K562 (cell line): ENCODE results near the gene SUCLG1. TPM values are rescaled to one million over a fixed set of nuclear protein-coding genes. Genes with fewer than 3 reads are reported as not detected.
"Not testable (repeated sequence)": the region's sequence is repeated elsewhere in the genome, so short reads cannot be mapped to it uniquely, and the experiment has no call there.

ENCODE experiments used
- ATAC-seq: fragments of 200-7000 bp; cut with Tn5 transposase; 3 replicates; pipeline ENCODE4 v1.9.1; 2020; ENCODE audit warnings: moderate library complexity
- BruUV-seq: library from RNA; stranded (reverse); fragments of 400-500 nt; replicated peaks from 2 replicates; lab custom pipeline; 2021; lab: Mats Ljungman, UMichigan
- CTCF ChIA-PET: fragments of 300-600 bp; formaldehyde crosslinking; extraction: SDS; loops from one replicate; lab custom pipeline; 2021; ENCODE audit warnings: low intra/inter-chr PET ratio; lab: Yijun Ruan, JAX
- POLR2A ChIA-PET: fragments of 300-600, 350-650 bp; sonication (Branson Sonifier 250); formaldehyde crosslinking; extraction: SDS; loops from one replicate; lab custom pipeline; 2021; ENCODE audit warnings: antibody characterized with exemption, inconsistent platforms; lab: Yijun Ruan, JAX
- DNase-seq, 4 experiments: peaks; one replicate each; pipeline versions ENCODE4 v3.0.0 to v3.0.0-alpha.2; 2011 to 2018; ENCODE audit warnings: low spot score in 3 of 4, mixed read lengths in 3 of 4; ENCODE audit errors: extremely low read depth in 1 of 4
- FAIRE-seq: peaks from 2 replicates; lab custom pipeline; 2011; peaks lifted over from hg19 to GRCh38; lab: Jason Lieb, UNC
- H2AFZ ChIP-seq: 2 replicates; pipeline ENCODE4 v1.6.0; 2011; ENCODE audit warnings: low read depth, low read length, control low read depth, inconsistent platforms
- H3K27ac ChIP-seq: fragments of 200-600 bp; 3 replicates; pipeline ENCODE4 v1.8.0; 2011; ENCODE audit warnings: low read depth, mild to moderate bottlenecking, control low read depth, inconsistent platforms, low read length, moderate library complexity, mixed read lengths; ENCODE audit errors: extremely low read depth
- H3K27me3 ChIP-seq, 2 experiments: fragments of 300-600 bp in 1 of 2; 2 replicates in 1 of 2; 3 replicates in 1 of 2; pipeline versions ENCODE4 v1.6.0 to v1.8.0; 2011; ENCODE audit warnings: inconsistent platforms in 2 of 2, low read length in 2 of 2, mild to moderate bottlenecking in 1 of 2, mixed read lengths in 1 of 2, moderate library complexity in 1 of 2; ENCODE audit not compliant: control insufficient read depth in 2 of 2, insufficient read depth in 2 of 2
- H3K36me3 ChIP-seq: fragments of 300-600 bp; 3 replicates; pipeline ENCODE4 v1.8.0; 2011; ENCODE audit warnings: mild to moderate bottlenecking, low read length, inconsistent platforms; ENCODE audit not compliant: control insufficient read depth, insufficient read depth
- H3K4me1 ChIP-seq, 2 experiments: fragments of 200-600 bp in 1 of 2; replicated peaks in 1 of 2; 2 replicates in 1 of 2; 3 replicates in 1 of 2; pipeline versions ENCODE4 v1.5.1 to v1.8.0; 2011; ENCODE audit warnings: inconsistent platforms in 2 of 2, low read length in 2 of 2, mild to moderate bottlenecking in 1 of 2, mixed read lengths in 1 of 2, moderate library complexity in 1 of 2; ENCODE audit not compliant: control insufficient read depth in 2 of 2, insufficient read depth in 2 of 2
- H3K4me2 ChIP-seq: 2 replicates; pipeline ENCODE4 v1.6.1; 2011; ENCODE audit warnings: low read length, control low read depth, inconsistent platforms, mixed read lengths; ENCODE audit not compliant: insufficient read depth
- H3K4me3 ChIP-seq: fragments of 200-600 bp; sonication (generic), shearing (Covaris generic); 2 replicates; pipeline ENCODE4 v1.5.1; 2016; ENCODE audit warnings: control low read depth, inconsistent platforms
- H3K79me2 ChIP-seq: fragments of 200-600 bp; 3 replicates; pipeline ENCODE4 v1.8.0; 2011; ENCODE audit warnings: low read length, inconsistent platforms; ENCODE audit not compliant: control insufficient read depth, insufficient read depth
- H3K9ac ChIP-seq, 2 experiments: 2 replicates each; pipeline versions ENCODE4 v1.6.0 to v1.6.1; 2011; ENCODE audit warnings: low read depth in 2 of 2, low read length in 2 of 2, control low read depth in 1 of 2, inconsistent platforms in 1 of 2, mild to moderate bottlenecking in 1 of 2, mixed read lengths in 1 of 2; ENCODE audit not compliant: insufficient read depth in 1 of 2
- H3K9me1 ChIP-seq: one replicate; pipeline ENCODE4 v1.6.0; 2011; ENCODE audit warnings: inconsistent platforms, mild to moderate bottlenecking, low read length, moderate library complexity; ENCODE audit not compliant: control insufficient read depth, insufficient read depth
- H3K9me3 ChIP-seq: replicated peaks from 2 replicates; pipeline ENCODE4 v1.5.1; 2011; ENCODE audit warnings: low read depth, low read length, inconsistent platforms; ENCODE audit not compliant: control insufficient read depth, insufficient read depth
- H4K20me1 ChIP-seq: replicated peaks from 2 replicates; pipeline ENCODE4 v1.6.1; 2011; ENCODE audit warnings: low read length, inconsistent platforms, mixed read lengths; ENCODE audit not compliant: control insufficient read depth, insufficient read depth
- ETS1 ChIP-seq: conservative IDR thresholded peaks from 2 replicates; pipeline ENCODE4 v1.6.1; 2011; ENCODE audit warnings: low read depth, mild to moderate bottlenecking, low read length; ENCODE audit not compliant: control insufficient read depth
- GTF2B ChIP-seq: IDR thresholded peaks from 2 replicates; pipeline ENCODE4 v1.6.1; 2011; ENCODE audit not compliant: insufficient read length; ENCODE audit errors: extremely low read depth
- RBFOX2 ChIP-seq: fragments of 200-400 bp; formaldehyde crosslinking; IDR thresholded peaks from 2 replicates; pipeline ENCODE4 v1.6.1; 2017; ENCODE audit warnings: low read depth, mild to moderate bottlenecking, low read length, moderate library complexity
- SAP30 ChIP-seq: fragments of 200-600 bp; sonication (generic); IDR thresholded peaks from 2 replicates; pipeline ENCODE4 v1.6.1; 2012; ENCODE audit warnings: borderline replicate concordance, low read depth, mild to moderate bottlenecking, moderate library complexity, low read length, control low read depth, inconsistent platforms; ENCODE audit not compliant: insufficient read depth, poor library complexity, severe bottlenecking
- ZNF24 ChIP-seq: fragments of 450-650 bp; IDR thresholded peaks from 2 replicates; pipeline ENCODE4 v1.6.1; 2016
- WGBS: fragments of 100-300 bp; shearing (Covaris generic); methylation state at CpG from one replicate; pipeline ENCODE4 v1.1.6; 2016; ENCODE audit warnings: low coverage, mixed read lengths; ENCODE audit not compliant: insufficient coverage; ENCODE audit errors: missing lambda C conversion rate; 5-methylcytosine and 5-hydroxymethylcytosine counted together
- in situ Hi-C: fragments of 300-500 bp; cut with MboI; formaldehyde crosslinking; loops from 4 replicates; pipeline ENCODE4 v1.15.0; 2018; ENCODE audit warnings: inconsistent platforms, mixed read lengths
- intact Hi-C: fragments of 100-400 bp; cut with micrococcal nuclease; formaldehyde crosslinking; loops from 2 replicates; pipeline ENCODE4 v1.14.2; 2022
- polyA plus RNA-seq, 8 experiments: library from polyadenylated mRNA; depleted of rRNA in 4 of 8; stranded (reverse) in 5 of 8; unstranded in 3 of 8; fragments of >200 nt; fragmentation: Nextera tagmentation in 2 of 8; fragmentation: Illumina TruSeq in 1 of 8; extraction: Ambion mirVana in 2 of 8; extraction: Trizol in 1 of 8; gene quantifications; 2 replicates each; pipeline versions ENCODE4 v1.2.1 to v1.2.3, GENCODE V29; 2011 to 2014; ENCODE audit warnings: inconsistent platforms in 1 of 8, missing spikeins in 1 of 8
- total RNA-seq, 7 experiments: library from RNA; depleted of rRNA in 6 of 7; stranded (reverse); fragments of >200 nt in 6 of 7; fragmentation: Illumina TruSeq in 2 of 7; extraction: Trizol in 2 of 7; gene quantifications; 2 replicates each; pipeline versions ENCODE4 v1.2.1 to v1.2.3, GENCODE V29; 2011 to 2021; ENCODE audit warnings: low replicate concordance in 1 of 7

Gene SUCLG1
- total and polyA plus RNA-seq, 9 of the 15 experiments (the other 6 are each of a cell fraction or from before 2014, with no cell fraction given), result 90.5 to 325 (median 115) TPM

DNA sequence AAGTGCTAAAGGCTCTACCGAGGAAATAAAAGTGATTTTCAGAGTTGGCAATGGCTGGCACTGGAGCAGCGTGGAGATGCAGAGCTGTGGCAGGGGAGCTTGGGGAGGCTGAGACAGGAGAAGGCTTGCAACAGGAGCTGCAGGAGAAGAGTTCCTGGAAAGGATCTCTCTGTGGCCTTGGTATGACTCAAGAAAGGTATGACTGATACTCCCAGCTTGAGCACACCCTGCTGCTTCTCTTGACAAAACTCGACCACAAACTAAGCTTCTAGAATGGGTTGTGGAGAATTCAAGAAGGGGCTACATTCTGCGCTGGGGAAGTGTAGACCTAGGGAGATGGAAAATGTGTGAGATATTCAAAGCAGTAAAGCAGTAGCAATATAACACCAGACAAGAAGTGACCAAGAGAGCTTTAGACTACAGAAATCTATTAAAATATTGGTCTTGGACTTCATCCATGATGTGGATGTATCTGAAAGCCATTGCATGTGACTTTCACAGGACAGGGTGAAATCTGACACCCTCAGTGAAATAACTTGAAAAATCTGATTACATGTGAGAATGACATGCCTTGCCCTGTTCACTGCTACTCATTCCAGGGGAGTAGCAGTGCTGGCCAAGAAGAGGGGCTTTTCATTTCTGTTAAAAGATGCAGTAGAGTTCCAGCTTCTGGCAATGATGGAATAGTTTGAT is 41.5 kb downstream of the SUCLG1 start (continued):
- TF ChIP-seq ETS1, result no peak
- TF ChIP-seq, all 486 proteins: peak for 0

DNA sequence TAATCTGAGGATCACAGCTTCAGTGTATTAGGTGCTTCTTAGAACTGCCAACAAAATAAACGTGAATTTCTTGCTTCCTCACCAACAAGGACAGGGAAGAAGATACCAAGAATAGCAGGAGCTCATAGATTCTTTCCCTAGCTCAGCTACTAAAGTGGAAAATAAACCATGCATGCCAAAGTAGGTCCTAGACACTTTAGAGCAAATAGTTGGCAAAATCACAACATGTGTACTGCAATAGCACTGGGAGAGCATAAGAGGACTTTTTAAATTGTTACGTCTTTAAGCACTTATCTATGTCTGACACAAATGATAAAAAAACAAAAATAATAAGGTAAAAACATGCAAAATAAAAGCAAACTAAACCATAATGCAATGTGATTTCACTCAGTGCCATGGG is 49.5 kb downstream of the SUCLG1 start:
- FAIRE-seq (no peak), DNase-seq (no peak), ATAC-seq (no peak)
- no peaks in the 10 kb centered on the region; a peak in 1 of 5 replicates for H3K27me3 ChIP-seq
- H3K4me2 ChIP-seq, result no peak overlapping the region
- no peaks in the 10 kb centered on the region for H3K36me3 ChIP-seq
- BruUV-seq, result no TSS peak
- H3K4me1 ChIP-seq, result no peaks in the 10 kb centered on the region
- no peaks in the 10 kb centered on the region for H3K9me1 ChIP-seq
- H3K9ac ChIP-seq, result no peak overlapping the region
- H4K20me1 ChIP-seq, result no peaks in the 10 kb centered on the region
- H3K9me3 ChIP-seq, result no peaks in the 10 kb centered on the region
- in situ Hi-C loops (no loop called here), intact Hi-C loops (no loop called here)
- ChIA-PET CTCF (no interaction called here), POLR2A (no interaction called here)
- H3K79me2 ChIP-seq, result no peaks in the 10 kb centered on the region
- H3K4me3 ChIP-seq, result no peak overlapping the region
- 3% methylated on average over 2 of the region's 2 CpGs for WGBS
- H2AFZ ChIP-seq, result no peak overlapping the region
- H3K27ac ChIP-seq, result no peak overlapping the region
- no peak for TF ChIP-seq SAP30
- no peak for TF ChIP-seq ZNF24
- TF ChIP-seq GTF2B, result no peak
- TF ChIP-seq RBFOX2, result no peak

DNA sequence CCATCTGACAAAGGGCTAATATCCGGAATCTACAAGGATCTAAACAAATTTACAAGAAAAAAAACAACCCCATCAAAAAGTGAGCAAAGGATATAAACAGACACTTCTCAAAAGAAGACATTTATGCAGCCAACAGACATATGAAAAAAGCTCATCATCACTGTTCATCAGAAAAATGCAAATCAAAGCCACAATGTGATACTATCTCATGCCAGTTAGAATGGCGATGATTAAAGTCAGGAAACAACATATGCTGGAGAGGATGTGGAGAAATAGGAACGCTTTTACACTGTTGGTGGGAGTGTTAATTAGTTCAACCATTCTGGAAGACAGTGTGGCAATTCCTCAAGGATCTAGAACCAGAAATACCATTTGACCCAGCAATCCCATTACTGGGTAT is 57.0 kb downstream of the SUCLG1 start:
- H4K20me1 ChIP-seq, H3K4me2 ChIP-seq, DNase-seq, H3K79me2 ChIP-seq, POLR2A ChIA-PET, in situ Hi-C loops, H3K27me3 ChIP-seq, H3K27ac ChIP-seq, H3K4me3 ChIP-seq, H3K9me3 ChIP-seq, CTCF ChIA-PET, H2AFZ ChIP-seq, ATAC-seq, FAIRE-seq, H3K9ac ChIP-seq, intact Hi-C loops, H3K4me1 ChIP-seq, H3K9me1 ChIP-seq, H3K36me3 ChIP-seq, BruUV-seq: not testable (repeated sequence)
- WGBS, result 0% methylated on average over 3 of the region's 3 CpGs
